Lung (tissue), 12 donors: Measurements from ENCODE around the gene TCTN3. TPM values are rescaled to one million over a fixed set of nuclear protein-coding genes. Genes with fewer than 3 reads are reported as not detected.
A peak's percentile ranks its signal among the peaks of the same experiment; 100 is the strongest.
"Not testable (repeated sequence)": the region's sequence is repeated elsewhere in the genome, so short reads cannot be mapped to it uniquely, and the experiment has no call there.

Source experiments
- ATAC-seq: fragments of 200-7000 bp; cut with Tn5 transposase; one replicate; pipeline ENCODE4 v1.9.1; 2020; ENCODE audit warnings: moderate number of reproducible peaks; ENCODE audit not compliant: insufficient read depth, low FRiP score
- DNase-seq, 3 donors: peaks; one replicate each; pipeline ENCODE4 v3.0.0-alpha.2; 2013 to 2017
- H3K27ac ChIP-seq, 2 donors: one replicate each; pipeline ENCODE4 v1.5.1; 2013; ENCODE audit warnings: mild to moderate bottlenecking in 2 of 2, moderate library complexity in 2 of 2, control low read depth in 1 of 2, inconsistent platforms in 1 of 2, low read depth in 1 of 2, low read length in 1 of 2
- H3K27me3 ChIP-seq, 3 donors: one replicate each; pipeline ENCODE4 v1.5.1; 2013; ENCODE audit warnings: low read length in 2 of 3; ENCODE audit not compliant: control insufficient read depth in 3 of 3, insufficient read depth in 3 of 3
- H3K36me3 ChIP-seq, 4 donors: one replicate each; pipeline ENCODE4 v1.5.1; 2013; ENCODE audit warnings: low read length in 4 of 4, mild to moderate bottlenecking in 1 of 4, moderate library complexity in 1 of 4; ENCODE audit not compliant: control insufficient read depth in 4 of 4, insufficient read depth in 4 of 4
- H3K4me1 ChIP-seq, 5 donors: one replicate each; pipeline ENCODE4 v1.5.1; 2013; ENCODE audit warnings: low read length in 5 of 5, mild to moderate bottlenecking in 2 of 5, moderate library complexity in 1 of 5; ENCODE audit not compliant: control insufficient read depth in 5 of 5, insufficient read depth in 5 of 5
- H3K4me3 ChIP-seq: one replicate; pipeline ENCODE4 v1.5.1; 2013; ENCODE audit warnings: mild to moderate bottlenecking, control low read depth, moderate library complexity
- H3K9ac ChIP-seq, 2 donors: one replicate each; pipeline ENCODE4 v1.5.1; 2013; ENCODE audit warnings: low read length in 2 of 2, control low read depth in 1 of 2; ENCODE audit not compliant: insufficient read depth in 1 of 2
- H3K9me3 ChIP-seq, 4 donors: one replicate each; pipeline ENCODE4 v1.5.1; 2013; ENCODE audit warnings: low read length in 3 of 4, mild to moderate bottlenecking in 1 of 4, moderate library complexity in 1 of 4; ENCODE audit not compliant: control insufficient read depth in 4 of 4, insufficient read depth in 3 of 4
- CTCF ChIP-seq: IDR thresholded peaks from 2 replicates; pipeline ENCODE4 v1.5.1; 2012; ENCODE audit warnings: mild to moderate bottlenecking; ENCODE audit errors: control extremely low read depth, extremely low read depth
- WGBS, 2 donors: extraction: QIAGEN DNeasy Blood & Tissue Kit; methylation state at CpG; one replicate each; pipeline ENCODE4 v1.1.7; 2013; 5-methylcytosine and 5-hydroxymethylcytosine counted together
- polyA plus RNA-seq, 2 donors: library from polyadenylated mRNA; stranded (reverse); fragments of 200-250 nt; gene quantifications; one replicate each; pipeline ENCODE4 v1.2.1, GENCODE V29; 2013
- total RNA-seq, 2 donors: library from RNA; depleted of rRNA in 1 of 2; stranded (reverse); fragments of >200 nt in 1 of 2; gene quantifications; one replicate each; pipeline ENCODE4 v1.2.1, GENCODE V29; 2014 to 2021
- donor health status: control.
- donor health status: control.
- donor health status: Bipolar disorder and iron deficiency.
- donor health status: healthy.
- donor health status: DM: yes; HTN: yes; CAD: no.

The TCTN3 gene
- total and polyA plus RNA-seq, 4 donors = 13.1 to 43.2 (median 29.8) TPM

- Histone ChIP-seq H3K27me3 (no peaks in the 10 kb centered on the region), H3K9ac (no peak overlapping the region), H3K27ac (peak overlapping the region; percentile 52 to 70), H3K4me1 (peaks cover 0 to 19% (median 2%) of the 10 kb centered on the region in 5 donors), H3K9me3 (peaks cover 0 to 2% (median 0%) of the 10 kb centered on the region in 4 donors), H3K4me3 (no peak overlapping the region), H3K36me3 (no peaks in the 10 kb centered on the region)
- DNase-seq (peak; percentile 42 to 84 (median 73)), ATAC-seq (peak; percentile 58)
- 12 to 24% methylated on average over 6 of the region's 6 CpGs for WGBS, 2 donors
- TF ChIP-seq CTCF = no peak
These were observed 48.2 kb upstream of the TCTN3 start for GRCh38 chr10:95741807-95742467.

GRCh38 chr10:95739056-95739455, 45.3 kb upstream of the TCTN3 start:
- Histone ChIP-seq H3K4me3 (no peak overlapping the region), H3K9me3 (peaks cover 0 to under 1% (median 0%) of the 10 kb centered on the region in 4 donors), H3K27ac (no peak overlapping the region), H3K36me3 (no peaks in the 10 kb centered on the region), H3K9ac (no peak overlapping the region), H3K27me3 (no peaks in the 10 kb centered on the region), H3K4me1 (peaks cover 0 to 19% (median 2%) of the 10 kb centered on the region in 5 donors)
- no peak for DNase-seq
- ATAC-seq = no peak
- WGBS, 2 donors = 67 to 88% methylated on average over 3 of the region's 3 CpGs
- no peak for TF ChIP-seq CTCF

- not testable (repeated sequence) for ATAC-seq, H3K4me3 ChIP-seq, H3K36me3 ChIP-seq, H3K27ac ChIP-seq, DNase-seq, H3K27me3 ChIP-seq, H3K9ac ChIP-seq, H3K4me1 ChIP-seq, H3K9me3 ChIP-seq
- 88 to 97% methylated on average over 6 of the region's 6 CpGs for WGBS, 2 donors
These were observed 39.2 kb upstream of the TCTN3 start for GRCh38 chr10:95732907-95733306.

GRCh38 chr10:95730233-95730632, 36.5 kb upstream of the TCTN3 start:
- H3K4me1 ChIP-seq = peaks cover 0 to 2% (median 0%) of the 10 kb centered on the region in 5 donors
- ATAC-seq (no peak), DNase-seq (no peak)
- H3K9me3 ChIP-seq = peaks cover 0 to 10% (median 3%) of the 10 kb centered on the region in 4 donors
- 68 to 78% methylated on average over 1 of the region's 1 CpG for WGBS, 2 donors
- H3K9ac ChIP-seq = no peak overlapping the region
- H3K4me3 ChIP-seq = no peak overlapping the region
- H3K27ac ChIP-seq = peak overlapping the region in 1 of 2 donors; percentile 40
- H3K27me3 ChIP-seq = no peaks in the 10 kb centered on the region
- no peaks in the 10 kb centered on the region for H3K36me3 ChIP-seq
- no peak for TF ChIP-seq CTCF
